HepG2 (cell line): ENCODE measurements around the gene LMBRD2. TPM values are rescaled to one million over a fixed set of nuclear protein-coding genes. Genes with fewer than 3 reads are reported as not detected.

ENCODE experiments used
- E2F5 ChIP-seq: sonication (generic); formaldehyde crosslinking; conservative IDR thresholded peaks from 2 replicates; pipeline ENCODE4 v1.4.0; 2020; ENCODE audit warnings: missing genetic modification reagents
- EEA1 ChIP-seq: sonication (generic); formaldehyde crosslinking; IDR thresholded peaks from 2 replicates; pipeline ENCODE4 v1.5.1; 2020; ENCODE audit warnings: mild to moderate bottlenecking, missing genetic modification reagents, borderline replicate concordance
- KDM6A ChIP-seq: IDR thresholded peaks from 2 replicates; pipeline ENCODE4 v1.6.1; 2016; ENCODE audit warnings: low read depth
- MIXL1 ChIP-seq: IDR thresholded peaks from 2 replicates; pipeline ENCODE4 v1.6.1; 2016
- MLXIP ChIP-seq: sonication (generic); formaldehyde crosslinking; IDR thresholded peaks from 2 replicates; pipeline ENCODE4 v1.9.0; 2021; ENCODE audit warnings: missing genetic modification reagents, borderline replicate concordance
- MTERF4 ChIP-seq: sonication (generic); formaldehyde crosslinking; IDR thresholded peaks from 2 replicates; pipeline ENCODE4 v1.8.0; 2023; ENCODE audit warnings: mild to moderate bottlenecking, missing genetic modification reagents
- RAD21 ChIP-seq: fragments of 450-650 bp; formaldehyde crosslinking; IDR thresholded peaks from 2 replicates; pipeline ENCODE4 v1.5.0; 2020; ENCODE audit warnings: mild to moderate bottlenecking
- SAP130 ChIP-seq: IDR thresholded peaks from 2 replicates; pipeline ENCODE4 v1.6.1; 2016; ENCODE audit warnings: low read depth
- SIN3B ChIP-seq: fragments of 150-350 bp; IDR thresholded peaks from 2 replicates; pipeline ENCODE4 v1.6.1; 2014; ENCODE audit warnings: low read length
- SMAD9 ChIP-seq: sonication (generic); formaldehyde crosslinking; IDR thresholded peaks from 2 replicates; pipeline ENCODE4 v1.5.1; 2020; ENCODE audit warnings: mild to moderate bottlenecking, missing genetic modification reagents
- SMC3 ChIP-seq: IDR thresholded peaks from 2 replicates; pipeline ENCODE4 v1.6.1; 2011; ENCODE audit warnings: low read length, improper control_type of control experiment
- SOX13 ChIP-seq, 3 experiments: fragments of 450-650 bp in 1 of 3; sonication (generic) in 1 of 3; formaldehyde crosslinking in 1 of 3; IDR thresholded peaks in 2 of 3; conservative IDR thresholded peaks in 1 of 3; 2 replicates each; pipeline versions ENCODE4 v1.5.0 to v1.6.1; 2016 to 2020; ENCODE audit warnings: antibody characterized with exemption in 1 of 3, mild to moderate bottlenecking in 1 of 3, missing compliant biosample characterization in 1 of 3, missing genetic modification reagents in 1 of 3, moderate library complexity in 1 of 3
- STAG1 ChIP-seq: sonication (generic); formaldehyde crosslinking; IDR thresholded peaks from 2 replicates; pipeline ENCODE4 v1.4.0; 2020; ENCODE audit warnings: missing genetic modification reagents
- TRIM24 ChIP-seq: sonication (generic); formaldehyde crosslinking; IDR thresholded peaks from 2 replicates; pipeline ENCODE4 v1.8.0; 2022; ENCODE audit warnings: mild to moderate bottlenecking, missing genetic modification reagents
- ZNF12 ChIP-seq: sonication (generic); formaldehyde crosslinking; IDR thresholded peaks from 2 replicates; pipeline ENCODE4 v1.5.0; 2020; ENCODE audit warnings: missing genetic modification reagents
- ZNF138 ChIP-seq: sonication (generic); formaldehyde crosslinking; IDR thresholded peaks from 2 replicates; pipeline ENCODE4 v1.5.0; 2020; ENCODE audit warnings: mild to moderate bottlenecking, low read depth, missing genetic modification reagents
- ZNF564 ChIP-seq: sonication (generic); formaldehyde crosslinking; IDR thresholded peaks from 2 replicates; pipeline ENCODE4 v1.8.1; 2023; ENCODE audit warnings: mild to moderate bottlenecking, missing genetic modification reagents
- ZNF619 ChIP-seq: sonication (generic); formaldehyde crosslinking; IDR thresholded peaks from 2 replicates; pipeline ENCODE4 v1.4.0; 2020; ENCODE audit warnings: mild to moderate bottlenecking, missing genetic modification reagents
- ZSCAN25 ChIP-seq: sonication (generic); formaldehyde crosslinking; IDR thresholded peaks from 2 replicates; pipeline ENCODE4 v1.8.0; 2022; ENCODE audit warnings: mild to moderate bottlenecking, missing genetic modification reagents
- polyA plus RNA-seq, 8 experiments: library from polyadenylated mRNA; depleted of rRNA in 3 of 8; stranded (reverse) in 7 of 8; unstranded in 1 of 8; fragments of >200 nt; fragmentation: Illumina TruSeq in 4 of 8; extraction: Trizol in 4 of 8; gene quantifications; 2 replicates each; pipeline versions ENCODE4 v1.2.1 to v1.2.3, GENCODE V29; 2011 to 2016; ENCODE audit warnings: low read depth in 4 of 8, missing spikeins in 1 of 8, mixed read lengths in 1 of 8; ENCODE audit not compliant: insufficient read depth in 1 of 8
- total RNA-seq, 5 experiments: library from RNA; depleted of rRNA; stranded (reverse); fragments of >200 nt; fragmentation: Illumina TruSeq; extraction: Trizol; gene quantifications; 2 replicates each; pipeline ENCODE4 v1.2.3, GENCODE V29; 2016; ENCODE audit warnings: low read depth in 1 of 5

The LMBRD2 gene
- total and polyA plus RNA-seq, 2 of the 13 experiments (the other 11 are each of a cell fraction or from before 2014, with no cell fraction given) = 2.0 to 4.7 TPM

GRCh38 chr5:36177715-36178523 is 26.2 kb upstream of the LMBRD2 start (continued):
- no peak for TF ChIP-seq MLXIP
- TF ChIP-seq ZNF138 = no peak
- no peak for TF ChIP-seq ZNF12 (CRISPR knock-in tag)
- 0 out of 2 replicates have a peak, but pooled peaks have one; percentile 14 for TF ChIP-seq SAP130
- no peak for TF ChIP-seq E2F5 (CRISPR knock-in tag)
- TF ChIP-seq ZNF564 (CRISPR knock-in tag) = no peak
- no peak for TF ChIP-seq MTERF4
- TF ChIP-seq RAD21 (CRISPR knock-in tag) = 0 out of 2 replicates have a peak, but pooled peaks have one; percentile 35
- TF ChIP-seq SIN3B = no peak
- no peak for TF ChIP-seq ZNF619 (CRISPR knock-in tag)
- TF ChIP-seq SOX13 (IDR thresholded peaks at IDR 0.05) = no peak
- TF ChIP-seq SOX13 (CRISPR knock-in tag; conservative IDR thresholded peaks at IDR 0.05 in 1 of 2, IDR thresholded peaks at IDR 0.05 in 1 of 2) = no peak
- TF ChIP-seq STAG1 (CRISPR knock-in tag) = peak; percentile 66
- no peak for TF ChIP-seq EEA1 (CRISPR knock-in tag)
- TF ChIP-seq KDM6A = no peak
- TF ChIP-seq MIXL1 (CRISPR knock-in tag) = 0 out of 2 replicates have a peak, but pooled peaks have one; percentile 15
- no peak for TF ChIP-seq SMAD9 (CRISPR knock-in tag)
- peak; percentile 69 for TF ChIP-seq SMC3
- TF ChIP-seq ZSCAN25 (CRISPR knock-in tag) = no peak
- TF ChIP-seq TRIM24 (CRISPR knock-in tag) = no peak
